Dermis microvascular lymphatic vessel endothelial cell (primary cell): Measurements from ENCODE around the gene TLR5. TPM values are rescaled to one million over a fixed set of nuclear protein-coding genes. Genes with fewer than 3 reads are reported as not detected.

Experiments used
- DNase-seq, 2 donors: peaks; one replicate each; pipeline versions ENCODE4 v3.0.0 to v3.0.0-alpha.2; 2010; ENCODE audit warnings: low read depth in 2 of 2
- total RNA-seq: library from RNA; depleted of rRNA; stranded (reverse); fragments of >200 nt; gene quantifications from 2 replicates; pipeline ENCODE4 v1.2.1, GENCODE V29; 2014

TLR5 gene
- total RNA-seq, 1 donor from 2014 or later = 0.13 TPM

GRCh38 chr1:223150443-223150842, 7.4 kb upstream of the TLR5 start:
- DNase-seq = no peak

- DNase-seq = no peak
Observed at GRCh38 chr1:223147873-223148272, 4.8 kb upstream of the TLR5 start.

GRCh38 chr1:223147409-223147808, 4.4 kb upstream of the TLR5 start:
- no peak for DNase-seq

- no peak for DNase-seq
Observed at GRCh38 chr1:223146745-223147144, 3.7 kb upstream of the TLR5 start.

GRCh38 chr1:223144914-223145313, 1.9 kb upstream of the TLR5 start:
- DNase-seq = no peak

GRCh38 chr1:223144431-223144830, 1.4 kb upstream of the TLR5 start:
- no peak for DNase-seq

- no peak for DNase-seq
Observed at GRCh38 chr1:223143537-223144248, 645 bp upstream of the TLR5 start.

- no peak for DNase-seq
Observed at GRCh38 chr1:223142269-223142668, 779 bp downstream of the TLR5 start.

GRCh38 chr1:223140611-223141405, 2.2 kb downstream of the TLR5 start:
- no peak for DNase-seq

- DNase-seq = no peak
Observed at GRCh38 chr1:223137455-223138085, 5.5 kb downstream of the TLR5 start.

GRCh38 chr1:223136086-223136485, 7.0 kb downstream of the TLR5 start:
- DNase-seq = no peak

- DNase-seq = no peak
Observed at GRCh38 chr1:223135176-223135942, 7.7 kb downstream of the TLR5 start.

- peak; percentile 40 to 79 for DNase-seq
Observed at GRCh38 chr1:223133824-223134435, 9.1 kb downstream of the TLR5 start.

GRCh38 chr1:223133306-223133823, 9.7 kb downstream of the TLR5 start:
- no peak for DNase-seq

GRCh38 chr1:223129229-223129901, 13.7 kb downstream of the TLR5 start:
- peak in 1 of 2 donors; percentile 53 for DNase-seq

- DNase-seq = no peak
Observed at GRCh38 chr1:223126741-223127140, 16.3 kb downstream of the TLR5 start.

- no peak for DNase-seq
Observed at GRCh38 chr1:223125766-223126165, 17.3 kb downstream of the TLR5 start.

- DNase-seq = no peak
Observed at GRCh38 chr1:223123011-223123610, 19.9 kb downstream of the TLR5 start.

- DNase-seq = no peak
Observed at GRCh38 chr1:223118418-223118817, 24.6 kb downstream of the TLR5 start.

- DNase-seq = no peak
Observed at GRCh38 chr1:223116950-223117349, 26.1 kb downstream of the TLR5 start.
